Endothelial cell of umbilical vein (primary cell): Measurements from ENCODE around the gene STAC3. TPM values are rescaled to one million over a fixed set of nuclear protein-coding genes. Genes with fewer than 3 reads are reported as not detected.

ENCODE experiments used
- BruUV-seq: library from RNA; stranded (reverse); fragments of 400-500 nt; replicated peaks from 2 replicates; lab custom pipeline; 2021; lab: Mats Ljungman, UMichigan
- CTCF ChIA-PET: fragments of 300-600, 350-600 bp; sonication (Branson Sonifier 250); formaldehyde crosslinking; loops from one replicate; lab custom pipeline; 2021; ENCODE audit warnings: antibody characterized with exemption, inconsistent platforms; lab: Charles Lee
- POLR2A ChIA-PET: fragments of 300-600, 350-600 bp; sonication (Branson Sonifier 250); formaldehyde crosslinking; loops from one replicate; lab custom pipeline; 2021; ENCODE audit warnings: antibody characterized with exemption, inconsistent platforms; lab: Charles Lee
- DNase-seq: peaks from one replicate; pipeline ENCODE4 v3.0.0-alpha.2; 2011; ENCODE audit warnings: low read depth, low spot score
- FAIRE-seq: peaks from 2 replicates; lab custom pipeline; 2011; peaks lifted over from hg19 to GRCh38; lab: Jason Lieb, UNC
- H2AFZ ChIP-seq: 2 replicates; pipeline ENCODE4 v1.6.0; 2012; ENCODE audit warnings: low read depth, low read length, control low read depth, inconsistent platforms
- H3K27ac ChIP-seq: 2 replicates; pipeline ENCODE4 v1.5.1; 2011; ENCODE audit warnings: low read depth, mild to moderate bottlenecking, control low read depth, low read length, moderate library complexity; ENCODE audit not compliant: insufficient read depth
- H3K27me3 ChIP-seq, 2 experiments: 2 replicates each; pipeline versions ENCODE4 v1.6.0 to v1.6.1; 2011; ENCODE audit warnings: low read length in 2 of 2, mixed read lengths in 1 of 2; ENCODE audit not compliant: control insufficient read depth in 2 of 2, insufficient read depth in 2 of 2
- H3K36me3 ChIP-seq, 2 experiments: 2 replicates in 1 of 2; 3 replicates in 1 of 2; pipeline ENCODE4 v1.5.1; 2011; ENCODE audit warnings: low read length in 2 of 2, mild to moderate bottlenecking in 1 of 2, moderate library complexity in 1 of 2; ENCODE audit not compliant: control insufficient read depth in 2 of 2, insufficient read depth in 2 of 2; ENCODE audit errors: extremely low read depth in 1 of 2
- H3K4me1 ChIP-seq: 3 replicates; pipeline ENCODE4 v1.5.1; 2011; ENCODE audit warnings: mild to moderate bottlenecking, low read length; ENCODE audit not compliant: control insufficient read depth, insufficient read depth; ENCODE audit errors: extremely low read depth
- H3K4me2 ChIP-seq: 2 replicates; pipeline ENCODE4 v1.6.1; 2011; ENCODE audit warnings: low read length, control low read depth, mixed read lengths; ENCODE audit not compliant: insufficient read depth
- H3K4me3 ChIP-seq, 3 experiments: fragments of 200-600 bp in 1 of 3; sonication (generic), shearing (Covaris generic) in 1 of 3; replicated peaks in 1 of 3; 2 replicates each; pipeline ENCODE4 v1.5.1; 2011 to 2016; ENCODE audit warnings: control low read depth in 3 of 3, low read length in 3 of 3, mild to moderate bottlenecking in 2 of 3, inconsistent platforms in 1 of 3, low read depth in 1 of 3, moderate library complexity in 1 of 3; ENCODE audit not compliant: insufficient read depth in 1 of 3
- H3K79me2 ChIP-seq: 2 replicates; pipeline ENCODE4 v1.6.0; 2012; ENCODE audit warnings: low read length, inconsistent platforms; ENCODE audit not compliant: control insufficient read depth, insufficient read depth
- H3K9ac ChIP-seq: replicated peaks from 2 replicates; pipeline ENCODE3; 2011; ENCODE audit warnings: low read length, control low read depth; ENCODE audit not compliant: insufficient read depth; ENCODE audit errors: extremely low read depth
- H3K9me1 ChIP-seq: replicated peaks from 3 replicates; pipeline ENCODE4 v1.6.0; 2011; ENCODE audit warnings: mild to moderate bottlenecking, low read length; ENCODE audit not compliant: control insufficient read depth, insufficient read depth; ENCODE audit errors: extremely low read depth
- H3K9me3 ChIP-seq: replicated peaks from 2 replicates; pipeline ENCODE4 v1.5.1; 2012; ENCODE audit warnings: low read length, inconsistent platforms; ENCODE audit not compliant: control insufficient read depth, insufficient read depth
- H4K20me1 ChIP-seq: replicated peaks from 2 replicates; pipeline ENCODE3; 2011; ENCODE audit warnings: mild to moderate bottlenecking, low read length; ENCODE audit not compliant: control insufficient read depth, insufficient read depth; ENCODE audit errors: extremely low read depth
- CTCF ChIP-seq, 2 donors: IDR thresholded peaks; 1 replicate in 1 of 2; 2 replicates in 1 of 2; pipeline ENCODE4 v1.5.1; 2011; ENCODE audit warnings: low read length in 2 of 2, mild to moderate bottlenecking in 2 of 2, moderate library complexity in 2 of 2, control low read depth in 1 of 2, inconsistent platforms in 1 of 2, low read depth in 1 of 2; ENCODE audit not compliant: insufficient read depth in 1 of 2; ENCODE audit errors: extremely low read depth in 1 of 2
- EZH2 ChIP-seq: IDR thresholded peaks from 2 replicates; pipeline ENCODE4 v1.6.1; 2012; ENCODE audit warnings: borderline replicate concordance, low read depth, mild to moderate bottlenecking, moderate library complexity, low read length, inconsistent platforms; ENCODE audit not compliant: severe bottlenecking
- MAX ChIP-seq: IDR thresholded peaks from 2 replicates; pipeline ENCODE4 v1.6.1; 2011; ENCODE audit not compliant: insufficient read depth, insufficient read length
- dilution Hi-C: fragments of 300-500 bp; cut with MboI; formaldehyde crosslinking; loops from one replicate; pipeline ENCODE4 v1.15.0; 2019; ENCODE audit warnings: low sequenced_read_pairs; ENCODE audit not compliant: extremely low pct_ligation_motif_present
- intact Hi-C: fragments of 100-400 bp; cut with micrococcal nuclease; formaldehyde crosslinking; loops from one replicate; pipeline ENCODE4 v1.10.0; 2022
- polyA plus RNA-seq, 4 experiments: library from polyadenylated mRNA; depleted of rRNA in 3 of 4; stranded (reverse) in 3 of 4; unstranded in 1 of 4; fragments of >200 nt; gene quantifications; 2 replicates each; pipeline versions ENCODE4 v1.2.1 to v1.2.3, GENCODE V29; 2011 to 2012; ENCODE audit warnings: missing spikeins in 1 of 4
- total RNA-seq: library from RNA; stranded (reverse); gene quantifications from 2 replicates; pipeline ENCODE4 v1.2.3, GENCODE V29; 2021

STAC3 gene
- total and polyA plus RNA-seq, 2 donors (not counting 3 experiments of a cell fraction or from before 2014, with no cell fraction given) = 0.36 to 0.55 TPM

DNA sequence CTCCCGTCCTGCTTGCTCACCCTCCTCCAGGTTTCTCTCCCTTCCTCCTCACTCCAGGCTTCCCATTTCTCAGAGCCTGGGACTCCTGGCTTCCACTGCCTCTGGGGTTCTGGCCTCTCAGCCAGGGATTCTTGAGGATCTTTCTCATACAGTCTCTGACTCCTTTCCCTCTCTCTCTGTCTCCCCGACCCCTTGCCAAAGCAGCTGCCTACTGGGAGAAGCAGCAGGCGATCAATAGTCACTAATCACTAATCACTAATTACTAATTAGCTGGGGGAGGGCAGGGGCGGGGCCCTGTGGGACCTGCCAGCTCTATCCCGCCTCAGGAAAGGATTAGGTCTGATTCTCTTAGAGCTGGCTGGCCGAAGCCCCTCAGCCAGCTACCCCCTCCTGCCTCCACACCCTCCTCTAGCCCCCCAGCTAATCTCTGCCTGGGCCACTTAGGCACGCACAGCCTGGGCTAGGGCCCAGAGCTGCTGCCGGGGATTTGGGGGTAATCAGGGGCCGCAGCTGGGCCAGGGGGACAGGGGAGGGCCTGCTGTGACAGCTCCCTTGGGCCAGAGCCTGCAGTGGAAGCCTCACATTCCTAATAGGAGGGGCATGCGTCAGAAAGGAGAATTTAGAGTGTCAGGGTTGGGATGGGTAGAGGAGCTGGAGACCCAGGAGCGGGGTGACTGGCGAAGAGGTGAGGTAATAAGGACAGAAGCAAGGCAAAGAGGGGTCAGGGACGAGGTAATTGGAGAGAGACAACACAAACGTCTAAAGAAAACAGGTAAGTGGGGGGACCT is 31.6 kb downstream of the STAC3 start:
- dilution Hi-C loops = no loop called here
- FAIRE-seq = no peak
- BruUV-seq = no TSS peak

More for the DNA sequence above, 31.6 kb downstream of the STAC3 start:
- TF ChIP-seq EZH2 (peak; percentile 72), CTCF (IDR thresholded peaks at IDR 0.05; ENCODE audit: extremely low read depth in 1 of 2, insufficient read depth in 1 of 2, low read depth in 1 of 2, low read length in 2 of 2) (no peak), MAX (no peak)
- Histone ChIP-seq H4K20me1 (no peaks in the 10 kb centered on the region), H3K9ac (no peak overlapping the region), H3K27ac (no peak overlapping the region), H2AFZ (no peak overlapping the region), H3K9me1 (no peaks in the 10 kb centered on the region), H3K4me1 (no peaks in the 10 kb centered on the region), H3K9me3 (no peaks in the 10 kb centered on the region), H3K4me2 (no peak overlapping the region), H3K27me3 (peaks cover 85 to 90% of the 10 kb centered on the region in 2 experiments), H3K36me3 (no peaks in the 10 kb centered on the region), H3K79me2 (no peaks in the 10 kb centered on the region), H3K4me3 (no peak overlapping the region)
- CTCF ChIA-PET = interaction anchor here (1.2 to 4.1 kb wide), 2 partner anchors 10 to 21 kb away, joined by 8 to 60 read pairs; partner anchors contain the start of gene SHMT2
- no peak for DNase-seq
- intact Hi-C loops = no loop called here
- POLR2A ChIA-PET = no interaction called here
